ENCODE measurements around the gene FAM234A. TPM values are rescaled to one million over a fixed set of nuclear protein-coding genes. Genes with fewer than 3 reads are reported as not detected.

FAM234A gene
- total RNA-seq, 1 experiment from 2014 or later = 94.9 TPM

- no peaks in the 10 kb centered on the region for H3K79me1 ChIP-seq (ENCODE audit: insufficient read depth, low read depth, low read length, poor library complexity, severe bottlenecking)
- H2AK5ac ChIP-seq (ENCODE audit: insufficient read length, low read length) = no peak overlapping the region
- no peak for DNase-seq
- no peak overlapping the region for H4K91ac ChIP-seq (ENCODE audit: insufficient read length, low read depth, low read length)
- no peak overlapping the region for H3K27ac ChIP-seq (ENCODE audit: insufficient read length, low read depth, low read length)
- Mint-ChIP-seq H3K27ac (no peak overlapping the region), H3K36me3 (ENCODE audit: insufficient read depth in 1 of 3, low read depth in 3 of 3) (peaks cover 64 to 95% (median 84%) of the 10 kb centered on the region in 3 experiments), H3K27me3 (ENCODE audit: low read depth) (no peaks in the 10 kb centered on the region), H3K9me3 (no peaks in the 10 kb centered on the region), H3K4me3 (no peak overlapping the region), H3K4me1 (no peaks in the 10 kb centered on the region)
- whole genome bisulfite sequencing (ENCODE audit: extremely low coverage, insufficient read length, low lambda C conversion rate) = no CpG with 5 or more reads among the region's 15 CpGs
- no peak overlapping the region for H3K14ac ChIP-seq (ENCODE audit: insufficient read depth, low read length)
- no peaks in the 10 kb centered on the region for H3K4me1 ChIP-seq (ENCODE audit: insufficient read depth, low read length)
- no peak overlapping the region for H3K18ac ChIP-seq (ENCODE audit: insufficient read length, low read depth, low read length)
- H3K4me2 ChIP-seq (ENCODE audit: insufficient read depth, insufficient read length, low read length) = no peak overlapping the region
- H3K79me2 ChIP-seq (ENCODE audit: insufficient read depth, low read length) = no peaks in the 10 kb centered on the region
- no peak overlapping the region for H2BK15ac ChIP-seq (ENCODE audit: low read depth, low read length)
- no peak overlapping the region for H2BK20ac ChIP-seq (ENCODE audit: low read depth, low read length, poor library complexity, severe bottlenecking)
- H2BK12ac ChIP-seq (ENCODE audit: insufficient read length, low read depth, low read length) = no peak overlapping the region
- H2BK120ac ChIP-seq (ENCODE audit: low read depth, low read length, poor library complexity, severe bottlenecking) = no peak overlapping the region
- no peaks in the 10 kb centered on the region for H3K23me2 ChIP-seq (ENCODE audit: insufficient read length, low read depth, low read length, poor library complexity, severe bottlenecking)
- no peak overlapping the region for H3T11ph ChIP-seq (ENCODE audit: low read length)
- no peak overlapping the region for H2AFZ ChIP-seq (ENCODE audit: low read length)
- H4K20me1 ChIP-seq (ENCODE audit: control insufficient read depth, insufficient read depth, insufficient read length) = peaks cover 2% of the 10 kb centered on the region
- H3K4ac ChIP-seq (ENCODE audit: low read depth, low read length) = no peak overlapping the region
- H3K27me3 ChIP-seq (ENCODE audit: insufficient read depth, low read length) = no peaks in the 10 kb centered on the region
- no peak for TF ChIP-seq CTCF (conservative IDR thresholded peaks at IDR 0.05)
- no peak overlapping the region for H4K8ac ChIP-seq (replicated peaks; ENCODE audit: insufficient read length, low read depth, low read length)
- no peak overlapping the region for H2BK5ac ChIP-seq (ENCODE audit: insufficient read length, low read length)
- H3K56ac ChIP-seq (ENCODE audit: insufficient read length, low read depth, low read length) = no peak overlapping the region
- no peak overlapping the region for H3K9ac ChIP-seq (ENCODE audit: extremely low read depth, insufficient read length, low read length)
- H3K23ac ChIP-seq (ENCODE audit: insufficient read length, low read depth, low read length) = no peak overlapping the region
- H3K9me3 ChIP-seq (ENCODE audit: control insufficient read depth, low read depth, low read length) = no peaks in the 10 kb centered on the region
- no peak overlapping the region for H4K5ac ChIP-seq (ENCODE audit: insufficient read length, low read depth, low read length)
These were observed 41.2 kb upstream of the FAM234A start for GRCh38 chr16:193441-193840.

Data from H9 (cell line).